A549 treated with GW870086 at 1 μM for 4 hours (cell line): ENCODE results near the gene KLRB1. TPM values are rescaled to one million over a fixed set of nuclear protein-coding genes. Genes with fewer than 3 reads are reported as not detected.

Experiments used
- total RNA-seq: library from RNA; stranded (reverse); fragments of 200-300 nt; extraction: Qiagen RNA extraction; gene quantifications from 5 replicates; pipeline ENCODE4 v1.2.3, GENCODE V29; 2022; ENCODE audit warnings: low read depth

KLRB1 gene
- not detected in 5 replicates for total RNA-seq

GRCh38 chr12:9607716-9608115 lies at the start of gene KLRB1:
TSS of gene KLRB1 (minus strand) at chr12:9607916. CDS start at chr12:9607839, 77 bp downstream.

Other genes with a start within 250 kb of the KLRB1 start
- 0.35 to 1.3 TPM (median 0.65 TPM) in 5 replicates for gene CLEC2D, start 61.8 kb upstream of the KLRB1 start, total RNA-seq
- gene CLECL1, start 125.2 kb upstream of the KLRB1 start, total RNA-seq = not detected in 5 replicates
- 0.16 TPM in 1 of 5 replicates, not detected in the others for gene CD69, start 153.0 kb upstream of the KLRB1 start, total RNA-seq
- not detected in 5 replicates for gene KLRF1, start 219.6 kb upstream of the KLRB1 start, total RNA-seq